ENCODE measurements around the gene KREMEN2. TPM values are rescaled to one million over a fixed set of nuclear protein-coding genes. Genes with fewer than 3 reads are reported as not detected.

The KREMEN2 gene
- total and polyA plus RNA-seq, 2 of the 8 experiments (the other 6 are each of a cell fraction or from before 2014, with no cell fraction given), result 6.6 to 7.0 TPM

DNA sequence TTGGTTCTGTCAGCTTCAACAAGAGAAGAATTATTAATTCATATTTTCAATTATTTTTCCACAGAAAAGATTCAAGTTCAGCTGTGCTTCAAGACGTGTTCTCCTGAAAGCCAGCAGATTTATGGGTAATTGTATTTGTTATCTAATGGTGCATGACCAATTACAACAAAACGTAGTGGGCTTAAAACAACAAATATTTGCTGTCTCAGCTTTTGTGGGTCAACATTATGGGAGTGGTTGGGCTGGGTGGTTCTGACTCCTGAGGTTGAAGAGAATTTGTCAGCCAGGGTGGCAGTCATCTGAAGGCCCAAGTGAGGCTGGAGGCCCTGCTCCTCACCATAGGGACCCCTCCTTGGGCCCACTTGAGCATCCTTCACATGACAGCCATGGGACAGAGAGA is 24.1 kb upstream of the KREMEN2 start (continued):
- TF ChIP-seq, protein P1, sequence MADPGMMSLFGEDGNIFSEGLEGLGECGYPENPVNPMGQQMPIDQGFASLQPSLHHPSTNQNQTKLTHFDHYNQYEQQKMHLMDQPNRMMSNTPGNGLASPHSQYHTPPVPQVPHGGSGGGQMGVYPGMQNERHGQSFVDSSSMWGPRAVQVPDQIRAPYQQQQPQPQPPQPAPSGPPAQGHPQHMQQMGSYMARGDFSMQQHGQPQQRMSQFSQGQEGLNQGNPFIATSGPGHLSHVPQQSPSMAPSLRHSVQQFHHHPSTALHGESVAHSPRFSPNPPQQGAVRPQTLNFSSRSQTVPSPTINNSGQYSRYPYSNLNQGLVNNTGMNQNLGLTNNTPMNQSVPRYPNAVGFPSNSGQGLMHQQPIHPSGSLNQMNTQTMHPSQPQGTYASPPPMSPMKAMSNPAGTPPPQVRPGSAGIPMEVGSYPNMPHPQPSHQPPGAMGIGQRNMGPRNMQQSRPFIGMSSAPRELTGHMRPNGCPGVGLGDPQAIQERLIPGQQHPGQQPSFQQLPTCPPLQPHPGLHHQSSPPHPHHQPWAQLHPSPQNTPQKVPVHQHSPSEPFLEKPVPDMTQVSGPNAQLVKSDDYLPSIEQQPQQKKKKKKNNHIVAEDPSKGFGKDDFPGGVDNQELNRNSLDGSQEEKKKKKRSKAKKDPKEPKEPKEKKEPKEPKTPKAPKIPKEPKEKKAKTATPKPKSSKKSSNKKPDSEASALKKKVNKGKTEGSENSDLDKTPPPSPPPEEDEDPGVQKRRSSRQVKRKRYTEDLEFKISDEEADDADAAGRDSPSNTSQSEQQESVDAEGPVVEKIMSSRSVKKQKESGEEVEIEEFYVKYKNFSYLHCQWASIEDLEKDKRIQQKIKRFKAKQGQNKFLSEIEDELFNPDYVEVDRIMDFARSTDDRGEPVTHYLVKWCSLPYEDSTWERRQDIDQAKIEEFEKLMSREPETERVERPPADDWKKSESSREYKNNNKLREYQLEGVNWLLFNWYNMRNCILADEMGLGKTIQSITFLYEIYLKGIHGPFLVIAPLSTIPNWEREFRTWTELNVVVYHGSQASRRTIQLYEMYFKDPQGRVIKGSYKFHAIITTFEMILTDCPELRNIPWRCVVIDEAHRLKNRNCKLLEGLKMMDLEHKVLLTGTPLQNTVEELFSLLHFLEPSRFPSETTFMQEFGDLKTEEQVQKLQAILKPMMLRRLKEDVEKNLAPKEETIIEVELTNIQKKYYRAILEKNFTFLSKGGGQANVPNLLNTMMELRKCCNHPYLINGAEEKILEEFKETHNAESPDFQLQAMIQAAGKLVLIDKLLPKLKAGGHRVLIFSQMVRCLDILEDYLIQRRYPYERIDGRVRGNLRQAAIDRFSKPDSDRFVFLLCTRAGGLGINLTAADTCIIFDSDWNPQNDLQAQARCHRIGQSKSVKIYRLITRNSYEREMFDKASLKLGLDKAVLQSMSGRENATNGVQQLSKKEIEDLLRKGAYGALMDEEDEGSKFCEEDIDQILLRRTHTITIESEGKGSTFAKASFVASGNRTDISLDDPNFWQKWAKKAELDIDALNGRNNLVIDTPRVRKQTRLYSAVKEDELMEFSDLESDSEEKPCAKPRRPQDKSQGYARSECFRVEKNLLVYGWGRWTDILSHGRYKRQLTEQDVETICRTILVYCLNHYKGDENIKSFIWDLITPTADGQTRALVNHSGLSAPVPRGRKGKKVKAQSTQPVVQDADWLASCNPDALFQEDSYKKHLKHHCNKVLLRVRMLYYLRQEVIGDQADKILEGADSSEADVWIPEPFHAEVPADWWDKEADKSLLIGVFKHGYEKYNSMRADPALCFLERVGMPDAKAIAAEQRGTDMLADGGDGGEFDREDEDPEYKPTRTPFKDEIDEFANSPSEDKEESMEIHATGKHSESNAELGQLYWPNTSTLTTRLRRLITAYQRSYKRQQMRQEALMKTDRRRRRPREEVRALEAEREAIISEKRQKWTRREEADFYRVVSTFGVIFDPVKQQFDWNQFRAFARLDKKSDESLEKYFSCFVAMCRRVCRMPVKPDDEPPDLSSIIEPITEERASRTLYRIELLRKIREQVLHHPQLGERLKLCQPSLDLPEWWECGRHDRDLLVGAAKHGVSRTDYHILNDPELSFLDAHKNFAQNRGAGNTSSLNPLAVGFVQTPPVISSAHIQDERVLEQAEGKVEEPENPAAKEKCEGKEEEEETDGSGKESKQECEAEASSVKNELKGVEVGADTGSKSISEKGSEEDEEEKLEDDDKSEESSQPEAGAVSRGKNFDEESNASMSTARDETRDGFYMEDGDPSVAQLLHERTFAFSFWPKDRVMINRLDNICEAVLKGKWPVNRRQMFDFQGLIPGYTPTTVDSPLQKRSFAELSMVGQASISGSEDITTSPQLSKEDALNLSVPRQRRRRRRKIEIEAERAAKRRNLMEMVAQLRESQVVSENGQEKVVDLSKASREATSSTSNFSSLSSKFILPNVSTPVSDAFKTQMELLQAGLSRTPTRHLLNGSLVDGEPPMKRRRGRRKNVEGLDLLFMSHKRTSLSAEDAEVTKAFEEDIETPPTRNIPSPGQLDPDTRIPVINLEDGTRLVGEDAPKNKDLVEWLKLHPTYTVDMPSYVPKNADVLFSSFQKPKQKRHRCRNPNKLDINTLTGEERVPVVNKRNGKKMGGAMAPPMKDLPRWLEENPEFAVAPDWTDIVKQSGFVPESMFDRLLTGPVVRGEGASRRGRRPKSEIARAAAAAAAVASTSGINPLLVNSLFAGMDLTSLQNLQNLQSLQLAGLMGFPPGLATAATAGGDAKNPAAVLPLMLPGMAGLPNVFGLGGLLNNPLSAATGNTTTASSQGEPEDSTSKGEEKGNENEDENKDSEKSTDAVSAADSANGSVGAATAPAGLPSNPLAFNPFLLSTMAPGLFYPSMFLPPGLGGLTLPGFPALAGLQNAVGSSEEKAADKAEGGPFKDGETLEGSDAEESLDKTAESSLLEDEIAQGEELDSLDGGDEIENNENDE (IDR thresholded peaks at IDR 0.05; ENCODE audit: insufficient replicate concordance, low read length), result no peak
- TF ChIP-seq SIX5 (IDR thresholded peaks at IDR 0.05; ENCODE audit: low read depth, low read length) (no peak), MAFK (IDR thresholded peaks at IDR 0.05; ENCODE audit: low read depth, low read length) (no peak), RNF2 (IDR thresholded peaks at IDR 0.05; ENCODE audit: borderline replicate concordance, low read depth, low read length, missing control alignments, poor library complexity, severe bottlenecking) (no peak), SUZ12 (IDR thresholded peaks at IDR 0.05; ENCODE audit: low read length) (no peak), SP4 (IDR thresholded peaks at IDR 0.05; ENCODE audit: low read length) (no peak), JUN (IDR thresholded peaks at IDR 0.05; ENCODE audit: low read depth, low read length) (no peak), EZH2 (IDR thresholded peaks at IDR 0.05; ENCODE audit: low read depth, low read length, severe bottlenecking) (no peak), YY1 (IDR thresholded peaks at IDR 0.05; ENCODE audit: low read depth, low read length) (no peak), CEBPB (IDR thresholded peaks at IDR 0.05; ENCODE audit: low read depth, low read length) (no peak)
- TF ChIP-seq, protein P2, sequence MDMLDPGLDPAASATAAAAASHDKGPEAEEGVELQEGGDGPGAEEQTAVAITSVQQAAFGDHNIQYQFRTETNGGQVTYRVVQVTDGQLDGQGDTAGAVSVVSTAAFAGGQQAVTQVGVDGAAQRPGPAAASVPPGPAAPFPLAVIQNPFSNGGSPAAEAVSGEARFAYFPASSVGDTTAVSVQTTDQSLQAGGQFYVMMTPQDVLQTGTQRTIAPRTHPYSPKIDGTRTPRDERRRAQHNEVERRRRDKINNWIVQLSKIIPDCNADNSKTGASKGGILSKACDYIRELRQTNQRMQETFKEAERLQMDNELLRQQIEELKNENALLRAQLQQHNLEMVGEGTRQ (IDR thresholded peaks at IDR 0.05; ENCODE audit: low read length), result no peak
